ENCODE results near the gene ACTR2.

DNA sequence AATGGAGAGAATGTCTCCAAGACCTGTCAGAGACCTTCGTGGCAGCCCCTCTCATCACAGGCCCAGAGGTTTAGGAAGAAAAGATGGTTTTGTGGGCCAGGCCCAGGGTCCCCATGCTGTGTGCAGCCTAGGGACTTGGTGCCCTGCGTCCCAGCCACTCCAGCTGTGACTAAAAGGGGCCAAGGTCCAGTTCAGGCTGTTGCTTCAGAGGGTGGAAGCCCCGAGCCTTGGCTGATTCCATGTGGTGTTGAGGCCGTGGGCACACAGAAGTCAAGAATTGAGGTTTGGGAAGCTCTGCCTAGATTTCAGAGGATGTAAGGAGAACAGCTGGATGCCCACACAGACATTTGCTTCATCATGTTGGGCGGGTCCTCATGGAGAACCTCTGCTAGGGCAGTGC, 45.1 kb upstream of the ACTR2 start:
- TF ChIP-seq, protein P1, sequence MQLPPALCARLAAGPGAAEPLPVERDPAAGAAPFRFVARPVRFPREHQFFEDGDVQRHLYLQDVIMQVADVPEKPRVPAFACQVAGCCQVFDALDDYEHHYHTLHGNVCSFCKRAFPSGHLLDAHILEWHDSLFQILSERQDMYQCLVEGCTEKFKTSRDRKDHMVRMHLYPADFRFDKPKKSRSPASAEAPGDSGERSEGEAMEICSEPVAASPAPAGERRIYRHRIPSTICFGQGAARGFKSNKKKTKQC (CRISPR knock-in tag; IDR thresholded peaks at IDR 0.05) = no peak
- TF ChIP-seq, protein P2, sequence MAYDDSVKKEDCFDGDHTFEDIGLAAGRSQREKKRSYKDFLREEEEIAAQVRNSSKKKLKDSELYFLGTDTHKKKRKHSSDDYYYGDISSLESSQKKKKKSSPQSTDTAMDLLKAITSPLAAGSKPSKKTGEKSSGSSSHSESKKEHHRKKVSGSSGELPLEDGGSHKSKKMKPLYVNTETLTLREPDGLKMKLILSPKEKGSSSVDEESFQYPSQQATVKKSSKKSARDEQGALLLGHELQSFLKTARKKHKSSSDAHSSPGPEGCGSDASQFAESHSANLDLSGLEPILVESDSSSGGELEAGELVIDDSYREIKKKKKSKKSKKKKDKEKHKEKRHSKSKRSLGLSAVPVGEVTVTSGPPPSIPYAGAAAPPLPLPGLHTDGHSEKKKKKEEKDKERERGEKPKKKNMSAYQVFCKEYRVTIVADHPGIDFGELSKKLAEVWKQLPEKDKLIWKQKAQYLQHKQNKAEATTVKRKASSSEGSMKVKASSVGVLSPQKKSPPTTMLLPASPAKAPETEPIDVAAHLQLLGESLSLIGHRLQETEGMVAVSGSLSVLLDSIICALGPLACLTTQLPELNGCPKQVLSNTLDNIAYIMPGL (CRISPR knock-in tag; IDR thresholded peaks at IDR 0.05) = no peak
- TF ChIP-seq POLR2A (conservative IDR thresholded peaks at IDR 0.05) = no peak
- TF ChIP-seq ZNF311 (CRISPR knock-in tag; IDR thresholded peaks at IDR 0.05) = no peak
- TF ChIP-seq CHD4 (IDR thresholded peaks at IDR 0.05; ENCODE audit: insufficient read depth, insufficient replicate concordance, low read depth, low read length, poor library complexity, severe bottlenecking) = no peak

Measured in K562 (cell line).